Renal cortical epithelial cell (primary cell): Measurements from ENCODE around the gene ZBTB11. TPM values are rescaled to one million over a fixed set of nuclear protein-coding genes. Genes with fewer than 3 reads are reported as not detected.
"Not testable (repeated sequence)": the region's sequence is repeated elsewhere in the genome, so short reads cannot be mapped to it uniquely, and the experiment has no call there.

Source experiments
- DNase-seq: peaks from one replicate; pipeline ENCODE4 v3.0.0-alpha.2; 2011; ENCODE audit warnings: low read depth
- total RNA-seq: library from RNA; depleted of rRNA; stranded (reverse); fragments of >200 nt; gene quantifications from 2 replicates; pipeline ENCODE4 v1.2.3, GENCODE V29; 2014

ZBTB11 gene
- total RNA-seq, 1 donor from 2014 or later = 26.9 TPM

DNA sequence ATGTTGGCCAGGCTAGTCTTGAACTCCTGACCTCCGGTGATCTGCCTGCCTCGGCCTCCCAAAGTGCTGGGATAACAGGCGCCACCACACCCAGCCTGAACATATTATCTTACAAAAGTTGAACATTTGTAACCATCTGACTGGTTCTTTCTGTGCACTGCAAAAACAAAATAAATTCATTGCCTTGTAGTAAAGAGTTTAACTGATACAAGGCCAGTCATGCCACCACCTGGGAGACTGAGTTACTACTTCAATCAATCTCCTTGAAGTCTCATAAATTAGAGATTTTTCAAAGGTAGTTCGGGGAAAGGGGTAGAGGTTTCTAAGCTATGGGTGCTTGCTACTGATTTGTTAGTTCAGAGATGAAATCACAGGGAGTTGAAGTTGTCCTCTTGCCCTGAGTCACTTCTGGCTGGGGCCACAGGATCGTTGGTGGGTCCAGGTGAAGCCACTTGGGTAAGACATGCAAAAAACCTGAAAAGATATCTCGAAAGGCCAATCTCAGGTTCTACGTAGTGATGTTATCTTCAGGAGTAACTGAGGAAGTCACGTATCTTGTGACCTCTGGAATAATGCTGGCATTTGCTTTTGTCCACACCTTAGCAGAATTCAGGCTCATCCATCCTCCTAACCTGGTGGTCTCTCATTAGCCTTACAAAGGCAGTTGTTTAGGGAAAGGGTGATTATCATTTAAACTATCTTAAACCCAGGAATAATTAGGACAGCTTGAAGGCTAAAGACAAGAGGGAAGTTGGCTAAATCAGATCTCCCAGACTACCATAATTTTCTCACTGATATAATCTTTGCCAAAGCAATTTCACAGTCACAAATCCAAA lies 33.7 kb downstream of the ZBTB11 start:
- DNase-seq = no peak

DNA sequence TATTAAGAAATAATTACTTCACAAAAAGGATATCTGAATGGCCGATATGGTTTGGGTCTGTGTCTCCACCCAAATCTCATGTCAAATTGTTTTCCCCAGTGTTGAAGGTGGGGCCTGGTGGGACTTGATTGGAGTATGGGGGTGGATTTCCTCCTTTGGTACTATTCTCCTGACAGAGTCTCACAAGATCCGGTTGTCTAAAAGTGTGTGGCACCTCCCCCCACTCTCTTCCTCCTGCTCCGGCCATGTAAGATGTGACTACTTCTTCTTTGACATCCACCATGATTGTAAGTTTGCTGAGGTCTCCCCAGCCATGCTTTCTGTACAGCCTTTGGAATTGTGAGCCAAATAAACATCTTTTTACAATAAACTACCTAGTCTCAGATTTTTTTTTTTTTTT lies 34.5 kb downstream of the ZBTB11 start:
- DNase-seq = no peak

DNA sequence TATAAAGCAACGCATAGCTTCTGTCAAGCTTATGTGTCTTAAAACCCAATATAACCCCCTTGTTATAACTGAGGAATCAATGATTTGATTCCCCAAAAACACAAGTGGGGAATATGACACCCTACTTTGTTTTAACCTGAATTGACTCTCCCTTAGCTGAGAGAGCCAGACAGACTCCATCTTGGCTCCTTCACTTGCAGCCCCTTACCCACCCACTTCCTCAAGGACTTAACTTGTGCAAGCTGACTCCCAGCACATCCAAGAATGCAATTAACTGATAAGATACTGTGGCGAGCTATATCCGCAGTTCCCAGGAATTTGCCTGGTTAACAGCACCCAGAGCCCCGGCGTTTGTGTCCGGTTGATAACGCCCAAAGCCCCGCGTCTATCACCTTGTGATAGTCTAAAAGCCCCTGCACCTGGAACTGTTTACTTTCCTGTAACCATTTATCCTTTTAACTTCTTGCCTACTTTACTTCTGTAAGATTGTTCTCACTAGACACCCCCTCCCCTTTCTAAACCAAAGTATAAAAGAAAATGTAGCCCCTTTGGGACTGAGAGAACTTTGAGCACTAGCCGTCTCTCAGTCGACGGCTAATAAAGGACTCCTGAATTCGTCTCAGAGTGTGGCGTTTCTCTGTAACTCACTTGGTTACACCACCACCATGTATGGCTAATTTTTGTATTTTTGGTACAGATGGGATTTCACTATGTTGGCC lies 35.4 kb downstream of the ZBTB11 start:
- not testable (repeated sequence) for DNase-seq

DNA sequence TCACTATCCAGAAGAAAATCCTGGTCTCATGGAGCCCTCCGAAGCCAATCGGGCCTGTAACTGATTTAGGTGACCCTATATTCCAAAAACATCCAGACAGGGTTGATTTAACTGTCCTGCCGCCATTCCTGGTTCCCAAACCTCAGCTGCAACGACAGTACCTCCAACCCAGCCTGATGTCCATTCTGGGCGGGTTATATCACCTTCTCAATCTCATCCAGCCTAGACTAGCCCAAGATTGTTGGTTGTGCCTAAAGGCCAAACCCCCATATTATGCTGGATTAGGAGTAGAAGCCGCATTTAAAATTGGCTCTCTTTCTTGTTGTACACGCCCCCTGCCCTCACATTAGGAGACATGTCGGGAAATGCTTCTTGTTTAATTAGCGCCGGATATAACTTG lies 36.7 kb downstream of the ZBTB11 start:
- no peak for DNase-seq

DNA sequence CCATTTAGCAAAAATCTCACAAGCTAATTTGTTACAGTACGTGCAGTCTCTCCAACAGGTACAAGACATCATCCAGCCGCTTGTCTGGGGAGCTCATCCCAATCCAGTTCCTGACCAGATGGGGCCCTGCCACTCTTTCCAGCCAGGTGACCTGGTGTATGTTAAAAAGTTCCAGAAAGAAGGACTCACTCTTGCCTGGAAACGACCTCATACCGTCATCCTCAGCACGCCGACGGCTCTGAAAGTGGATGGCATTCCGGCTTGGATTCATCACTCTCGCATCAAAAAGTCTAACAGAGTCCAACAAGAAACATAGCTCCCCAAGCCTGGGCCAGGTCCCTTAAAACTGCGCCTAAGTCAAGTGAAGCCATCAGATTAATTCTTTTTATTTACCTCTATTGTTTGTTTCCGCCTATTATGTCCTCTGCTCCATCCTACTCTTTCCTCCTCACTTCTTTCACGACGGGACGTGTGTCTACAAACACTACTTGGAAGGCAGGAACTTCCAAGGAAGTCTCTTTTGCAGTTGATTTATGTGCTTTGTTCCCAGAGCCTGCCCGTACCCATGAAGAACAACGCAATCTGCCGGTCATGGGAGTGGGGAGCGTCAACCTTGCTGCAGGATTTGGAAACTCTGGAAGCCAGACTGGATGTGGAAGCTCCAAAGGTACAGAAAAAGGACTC lies 37.5 kb downstream of the ZBTB11 start:
- no peak for DNase-seq

DNA sequence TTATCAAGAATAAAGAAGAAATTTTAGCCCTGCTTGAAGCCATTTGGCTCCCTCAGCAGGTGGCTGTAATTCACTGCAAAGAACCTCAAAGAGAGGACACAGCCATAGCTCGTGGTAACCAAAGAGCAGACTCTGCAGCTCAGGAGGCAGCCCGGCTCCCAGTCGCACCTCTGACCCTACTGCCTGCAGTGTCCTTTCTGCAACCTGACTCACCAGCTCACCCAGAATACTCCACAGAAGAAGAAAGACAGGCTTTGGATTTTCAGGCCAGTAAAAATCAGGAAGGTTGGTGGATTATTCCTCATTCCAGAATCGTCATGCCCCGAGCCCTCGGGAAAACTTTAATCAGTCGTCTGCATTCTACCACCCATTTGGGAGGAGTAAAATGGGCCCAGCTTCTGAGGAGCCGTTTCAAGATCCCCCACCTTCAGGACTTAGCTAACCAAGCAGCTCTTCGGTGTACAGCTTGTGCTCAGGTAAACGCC lies 38.6 kb downstream of the ZBTB11 start:
- DNase-seq = peak; percentile 9

DNA sequence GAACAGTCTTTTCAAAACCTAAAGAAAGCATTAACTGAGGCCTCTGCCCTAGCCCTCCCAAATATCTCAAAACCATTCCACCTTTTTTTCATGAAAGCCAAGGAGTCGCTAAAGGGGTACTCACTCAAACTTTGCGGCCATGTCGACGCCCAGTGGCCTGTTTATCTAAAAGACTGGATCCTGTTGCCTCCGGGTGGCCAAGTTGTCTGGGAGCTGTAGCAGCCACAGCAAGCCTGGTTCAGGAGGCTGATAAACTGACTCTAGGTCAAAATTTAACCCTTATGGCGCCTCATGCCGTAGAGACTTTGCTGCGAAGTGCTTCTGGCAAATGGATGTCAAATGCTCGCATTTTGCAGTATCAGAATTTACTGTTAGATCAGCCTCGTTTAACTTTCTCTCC lies 39.5 kb downstream of the ZBTB11 start:
- DNase-seq = no peak

DNA sequence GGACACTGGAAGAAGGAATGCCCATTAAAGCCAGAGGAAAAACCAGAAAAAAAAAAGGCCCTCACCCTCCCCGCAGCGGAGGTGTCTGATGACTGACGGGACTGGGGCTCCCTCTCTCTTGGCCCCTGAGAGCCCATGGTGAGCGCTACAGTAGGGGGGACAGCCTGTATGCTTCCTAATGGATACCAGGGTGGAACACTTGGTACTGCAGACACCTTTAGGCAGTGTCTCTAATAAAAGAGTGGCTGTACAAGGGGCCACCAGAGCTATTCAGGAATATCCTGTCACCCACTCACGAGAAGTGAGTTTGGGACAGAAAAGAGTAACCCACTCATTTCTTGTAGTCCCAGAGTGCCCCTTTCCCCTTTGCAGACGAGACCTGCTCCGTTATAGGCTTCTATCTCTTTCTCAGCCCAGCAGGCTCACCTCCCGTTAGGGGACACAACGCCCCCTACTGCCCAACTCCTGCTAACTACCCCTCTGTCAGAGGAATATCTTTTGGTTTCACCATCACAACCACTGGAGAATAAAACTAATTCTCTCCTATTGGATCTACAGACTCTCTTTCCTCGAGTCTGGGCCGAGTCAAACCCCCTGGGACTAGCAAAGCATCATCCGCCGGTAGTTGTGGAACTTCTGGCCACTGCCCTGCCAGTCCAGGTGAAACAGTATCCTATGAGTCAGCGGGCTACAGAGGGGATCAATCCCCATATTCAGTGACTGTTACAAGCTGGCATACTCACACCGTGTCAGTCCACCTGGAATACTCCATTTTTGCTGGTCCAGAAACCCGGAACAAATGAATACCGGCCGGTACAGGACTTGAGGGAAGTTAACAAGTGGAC lies 40.8 kb downstream of the ZBTB11 start:
- DNase-seq = peak; percentile 38

DNA sequence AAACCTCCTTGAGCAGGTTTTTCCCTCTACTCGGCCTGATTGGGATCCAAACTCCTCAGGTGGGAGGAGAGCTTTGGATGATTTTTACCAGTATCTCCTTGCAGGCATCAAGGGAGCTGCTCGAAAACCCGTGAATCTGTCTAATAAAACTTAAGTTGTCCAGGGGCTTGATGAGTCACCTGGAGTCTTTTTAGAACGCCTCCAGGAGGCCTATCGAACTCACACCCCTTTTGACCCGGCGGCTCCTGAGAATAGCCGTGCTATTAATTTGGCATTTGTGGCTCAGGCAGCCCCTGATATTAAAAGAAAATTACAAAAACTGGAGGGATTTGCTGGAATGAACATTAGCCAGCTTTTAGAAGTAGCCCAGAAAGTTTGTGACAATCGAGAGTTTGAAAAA lies 41.6 kb downstream of the ZBTB11 start:
- DNase-seq = no peak

DNA sequence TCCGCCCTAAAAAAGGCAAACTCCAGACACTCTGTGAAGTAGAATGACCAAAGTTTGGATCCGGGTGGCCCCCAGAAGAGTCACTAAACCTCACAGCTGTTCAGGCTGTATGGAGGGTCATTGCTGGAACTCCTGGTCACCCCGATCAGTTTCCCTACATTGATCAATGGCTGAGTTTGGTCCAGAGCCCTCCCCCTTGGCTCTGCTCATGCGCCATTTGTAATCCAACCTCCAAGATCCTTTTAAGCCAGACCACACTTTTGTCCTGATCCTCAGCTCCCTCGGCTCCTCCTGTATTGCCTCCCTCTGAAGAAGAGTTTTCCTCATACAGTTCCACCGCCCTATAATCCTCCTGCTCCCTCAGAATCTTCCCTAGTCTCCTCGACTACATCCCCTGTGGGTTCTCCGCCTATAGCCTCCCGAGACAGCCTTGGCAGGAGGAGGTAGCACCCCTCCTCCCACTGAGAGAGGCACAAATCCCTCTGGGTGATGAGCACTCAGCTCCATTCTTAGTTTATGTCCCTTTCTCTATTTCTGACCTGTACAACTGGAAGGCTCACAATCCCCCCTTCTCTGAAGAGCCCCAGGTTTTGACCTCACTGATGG lies 42.2 kb downstream of the ZBTB11 start:
- no peak for DNase-seq

DNA sequence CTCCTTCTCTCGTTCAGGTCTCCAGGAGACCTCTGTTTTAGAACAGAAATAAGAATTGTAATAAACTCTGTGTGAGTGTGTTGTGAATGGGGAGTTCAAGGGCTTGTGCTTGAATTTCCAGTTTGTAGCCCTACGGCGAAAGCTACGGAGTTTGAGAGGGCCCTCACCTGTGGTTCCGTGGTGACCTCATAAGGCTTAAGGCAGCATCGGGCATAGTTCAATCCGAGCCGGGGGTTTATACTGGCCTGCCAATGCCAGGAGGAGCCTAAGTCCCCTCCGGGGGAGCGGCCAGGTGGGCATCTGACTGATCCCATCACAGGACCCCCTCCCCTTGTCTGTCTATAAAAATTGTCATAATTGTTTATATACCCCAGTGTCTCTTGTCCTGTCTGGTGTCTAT lies 43.7 kb downstream of the ZBTB11 start:
- no peak for DNase-seq

DNA sequence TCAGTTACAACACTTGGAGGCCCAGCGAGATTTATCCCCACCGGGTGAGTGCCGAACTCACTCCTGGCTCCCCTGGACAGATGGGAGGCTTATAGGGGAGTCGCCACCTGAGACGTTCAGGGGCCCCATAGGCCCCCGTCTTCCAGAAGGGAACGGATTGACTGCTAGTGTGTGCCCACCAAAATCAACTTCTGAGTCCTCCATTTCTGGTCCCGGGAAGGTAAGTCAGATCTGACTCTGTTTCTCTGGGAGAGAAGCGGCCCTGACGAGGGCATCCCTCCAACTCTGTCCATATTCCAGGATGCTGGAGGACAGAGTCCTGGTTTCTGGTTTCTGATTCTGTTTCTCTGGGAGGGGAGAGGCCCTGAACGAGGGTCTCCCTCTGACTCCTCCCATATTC lies 44.3 kb downstream of the ZBTB11 start:
- no peak for DNase-seq

DNA sequence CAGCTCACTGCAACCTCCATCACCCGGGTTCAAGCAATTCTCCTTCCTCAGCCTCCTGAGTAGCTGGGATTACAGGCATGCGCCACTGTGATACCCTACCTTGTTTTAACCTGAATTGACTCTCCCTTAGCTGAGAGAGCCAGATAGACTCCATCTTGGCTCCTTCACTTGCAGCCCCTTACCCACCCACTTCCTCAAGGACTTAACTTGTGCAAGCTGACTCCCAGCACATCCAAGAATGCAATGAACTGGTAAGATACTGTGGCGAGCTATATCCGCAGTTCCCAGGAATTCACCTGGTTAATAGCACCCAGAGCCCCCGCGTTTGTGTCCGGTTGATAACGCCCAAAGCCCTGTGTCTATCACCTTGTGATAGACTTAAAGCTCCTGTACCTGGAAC lies 45.0 kb downstream of the ZBTB11 start:
- DNase-seq = not testable (repeated sequence)

DNA sequence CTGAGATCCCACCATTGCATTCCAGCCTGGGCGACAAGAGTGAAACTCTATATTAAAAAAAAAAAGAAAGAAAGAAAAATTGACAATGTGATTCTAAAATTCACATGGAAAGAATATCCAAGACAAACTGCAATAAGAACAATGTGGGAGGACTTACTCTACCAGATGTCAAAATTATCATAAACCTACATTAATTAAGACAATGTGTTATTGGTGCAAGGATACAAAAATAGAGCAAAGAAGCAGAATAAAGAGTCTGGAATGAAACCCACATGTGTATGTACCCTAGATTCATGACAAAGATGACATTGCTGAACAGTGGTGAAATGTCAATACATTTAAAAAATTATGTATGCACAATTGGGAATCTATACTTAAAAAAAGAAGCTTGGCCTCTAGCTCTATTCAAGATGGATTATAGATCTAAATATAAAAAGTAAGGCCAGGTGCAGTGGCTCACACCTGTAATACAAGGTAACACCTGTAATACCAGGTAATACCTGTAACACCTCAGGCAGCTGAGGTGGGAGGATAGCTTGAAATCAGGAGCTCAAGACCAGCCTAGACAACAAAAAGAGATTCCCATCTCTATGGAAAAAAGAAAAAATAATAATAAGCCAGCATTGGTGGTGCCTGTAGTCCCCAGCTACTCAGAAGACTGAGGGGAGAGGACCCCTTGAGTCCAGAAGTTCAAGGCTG lies 45.7 kb downstream of the ZBTB11 start:
- DNase-seq = no peak

DNA sequence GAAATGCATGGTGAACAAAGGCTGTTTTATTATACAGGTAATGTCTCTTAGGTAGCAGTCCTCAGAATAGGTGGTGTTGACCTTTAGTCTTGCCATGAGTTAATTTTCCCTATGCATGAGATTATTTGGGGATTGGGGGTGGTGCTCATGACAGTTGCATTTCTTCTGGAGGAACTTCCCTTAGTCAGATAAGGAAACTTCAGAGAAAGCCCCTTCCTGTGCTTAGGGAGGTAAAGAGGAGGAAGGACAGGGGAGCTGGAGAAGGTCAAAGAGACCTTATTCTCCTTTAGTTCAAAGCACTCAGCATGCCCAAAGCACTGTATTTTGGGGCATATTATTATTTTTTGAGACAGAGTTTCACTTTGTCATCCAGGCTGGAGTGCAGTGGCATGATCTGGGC lies 47.7 kb downstream of the ZBTB11 start:
- DNase-seq = no peak

DNA sequence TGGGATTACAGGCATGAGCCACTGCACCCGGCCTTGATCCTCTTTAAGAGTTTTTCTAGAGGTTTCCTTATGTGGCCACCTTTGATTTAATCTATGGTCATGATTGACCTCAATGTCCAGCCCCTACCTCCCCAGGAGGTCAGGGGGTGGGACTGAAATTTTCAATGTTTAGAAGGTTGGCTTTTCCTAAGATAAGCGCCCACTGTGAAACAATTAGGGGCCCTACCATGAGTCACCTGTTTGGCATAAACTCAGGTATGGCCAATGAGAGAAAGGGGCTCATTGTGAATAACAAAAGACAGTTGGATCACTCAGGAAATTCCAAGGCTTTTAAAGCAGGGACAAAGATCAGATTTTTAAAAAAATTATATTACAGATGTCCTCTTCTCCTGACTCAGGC lies 51.1 kb downstream of the ZBTB11 start:
- DNase-seq = no peak

DNA sequence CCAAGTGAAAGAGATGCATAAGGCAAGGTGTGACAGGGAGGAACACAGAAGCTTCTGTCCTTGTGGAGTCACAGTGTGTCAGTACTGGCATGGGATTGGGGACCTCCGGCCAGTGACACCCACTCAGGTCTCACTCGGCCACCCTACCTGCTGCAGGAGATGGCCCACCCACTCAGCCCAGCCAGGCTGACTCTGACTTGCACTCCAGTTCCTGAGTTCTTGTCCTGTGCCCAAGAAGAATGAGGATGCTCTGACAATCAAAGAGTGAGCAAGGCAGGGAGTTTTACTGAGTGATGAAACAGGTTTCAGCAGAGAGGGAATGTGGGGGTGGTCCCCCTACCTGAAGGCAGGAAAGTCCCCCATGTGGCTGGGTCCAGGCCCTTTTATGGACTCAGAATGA lies 52.1 kb downstream of the ZBTB11 start:
- no peak for DNase-seq

DNA sequence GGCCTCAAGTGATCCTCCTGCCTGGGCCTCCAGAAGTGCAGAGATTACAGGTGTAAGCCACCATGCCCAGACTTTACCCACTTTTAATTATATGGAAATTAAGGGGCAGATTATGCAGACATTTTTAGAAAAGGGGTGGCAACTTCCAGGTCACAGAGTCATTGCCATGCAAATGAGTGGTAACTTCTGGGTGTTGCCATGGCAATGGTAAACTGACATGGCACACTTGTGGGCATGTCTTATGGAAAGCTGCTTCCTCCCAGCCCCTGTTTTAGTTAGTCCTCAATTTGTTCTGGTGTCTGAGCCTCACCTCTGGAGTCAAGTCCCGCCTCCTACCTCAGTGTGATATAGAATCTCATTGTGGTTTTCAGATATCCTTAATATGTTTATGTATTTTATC lies 53.3 kb downstream of the ZBTB11 start:
- DNase-seq = no peak

DNA sequence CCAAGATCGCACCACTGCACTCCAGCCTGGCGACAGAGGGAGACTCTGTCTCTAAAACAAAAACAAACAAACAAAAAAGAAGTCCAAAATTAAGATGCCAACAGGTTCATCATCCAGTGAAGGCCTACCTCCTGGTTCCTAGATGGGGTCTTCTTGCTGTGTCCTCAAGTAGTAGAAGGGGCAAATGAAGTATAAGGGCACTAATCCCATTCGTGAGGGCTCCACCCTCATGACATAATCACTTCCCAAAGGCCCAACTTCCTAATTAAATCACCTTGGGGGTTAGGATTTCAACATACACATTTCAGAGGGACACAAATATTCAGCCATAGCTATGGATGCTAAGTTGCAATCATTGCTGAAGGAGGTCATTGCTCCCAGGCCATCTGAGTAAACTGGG lies 57.2 kb downstream of the ZBTB11 start:
- DNase-seq = no peak

DNA sequence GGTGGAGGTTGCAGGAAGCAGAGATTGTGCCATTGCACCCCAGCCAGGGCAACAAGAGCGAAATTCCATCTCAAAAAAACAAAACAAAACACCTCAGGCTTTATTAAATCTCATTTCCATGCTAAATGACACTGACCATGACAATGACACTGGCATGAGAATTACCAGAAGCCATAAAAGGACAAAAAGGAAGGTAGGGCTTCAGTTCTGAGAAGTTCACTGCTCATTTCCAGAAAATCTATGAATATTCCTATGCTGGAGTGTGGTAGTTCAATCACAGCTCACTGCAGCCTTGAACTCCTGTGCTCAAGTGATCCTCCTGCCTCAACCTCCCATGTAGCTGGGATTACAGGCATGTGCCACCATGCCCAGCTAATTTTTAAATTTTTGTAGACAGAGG lies 58.2 kb downstream of the ZBTB11 start:
- DNase-seq = no peak

DNA sequence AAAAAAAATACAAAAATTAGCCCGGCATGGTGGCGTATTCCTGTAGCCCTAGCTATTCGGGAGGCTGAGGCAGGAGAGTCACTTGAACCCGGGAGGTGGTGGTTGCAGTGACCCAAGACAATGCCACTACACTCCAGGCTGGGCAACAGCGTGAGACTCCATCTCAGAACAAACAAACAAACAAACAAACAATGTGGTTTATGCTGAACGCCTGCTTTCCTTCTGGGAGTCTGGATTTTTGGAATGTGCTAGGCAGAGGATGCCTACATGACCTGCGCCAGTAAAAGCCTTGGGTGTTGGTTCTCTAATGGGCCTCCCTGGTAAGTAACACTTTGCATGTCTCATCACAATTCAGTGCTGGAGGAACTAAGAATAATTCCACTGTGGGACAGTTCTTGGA lies 59.5 kb downstream of the ZBTB11 start:
- no peak for DNase-seq
